ENCODE data around the gene NOX3. TPM values are rescaled to one million over a fixed set of nuclear protein-coding genes. Genes with fewer than 3 reads are reported as not detected.

Gene NOX3
- total and polyA plus RNA-seq, 2 of the 8 experiments (the other 6 are each of a cell fraction or from before 2014, with no cell fraction given): not detected

DNA sequence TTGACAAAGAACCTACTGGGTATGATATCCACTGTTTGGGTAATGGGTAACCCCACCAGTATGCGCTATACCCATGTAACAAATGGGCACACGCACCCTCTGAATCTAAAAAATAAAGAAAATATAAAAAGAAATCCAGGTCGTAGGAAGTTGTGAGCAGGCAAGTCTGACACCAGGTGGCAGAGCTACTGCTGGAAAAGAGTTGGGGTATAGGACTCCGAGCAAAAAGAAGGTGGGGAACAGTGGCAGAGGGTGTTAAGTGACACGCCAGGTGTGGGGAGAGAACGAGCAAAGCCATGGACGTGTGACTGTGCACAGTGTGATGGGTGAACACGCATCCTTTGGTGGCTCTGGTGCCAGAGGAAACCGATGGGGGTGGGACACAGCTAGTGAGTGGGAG lies 46.7 kb downstream of the NOX3 start:
- Histone ChIP-seq H2BK15ac (ENCODE audit: low read length) (no peak overlapping the region; the same call in 1 of the 2 replicates), H2AK5ac (ENCODE audit: low read depth, low read length) (no peak overlapping the region), H3K4ac (replicated peaks; ENCODE audit: insufficient read length, low read depth, low read length) (no peak overlapping the region), H4K8ac (ENCODE audit: extremely low read depth, insufficient read depth, low read length) (no peak overlapping the region), H3K14ac (ENCODE audit: insufficient read length) (no peak overlapping the region), H2BK12ac (ENCODE audit: low read depth, low read length) (no peak overlapping the region), H3K4me1 (replicated peaks in 1 of 4; ENCODE audit: control insufficient read depth in 3 of 4, insufficient read depth in 4 of 4, low read length in 3 of 4) (no peaks in the 10 kb centered on the region; a peak in 1 of 7 replicates), H3K4me2 (ENCODE audit: insufficient read depth in 1 of 2, low read depth in 2 of 2, low read length in 2 of 2) (no peak overlapping the region), H3K79me1 (ENCODE audit: low read depth, low read length) (no peaks in the 10 kb centered on the region), H2BK120ac (replicated peaks; ENCODE audit: low read depth, low read length) (no peak overlapping the region), H2AFZ (ENCODE audit: low read length) (peak overlapping the region; percentile 93; the same call in 1 of the 2 replicates), H2BK5ac (ENCODE audit: low read depth, low read length) (no peak overlapping the region), H3K27me3 (replicated peaks in 1 of 4; ENCODE audit: control insufficient read depth in 3 of 4, extremely low read depth in 1 of 4, insufficient read depth in 3 of 4, low read length in 3 of 4) (no peaks in the 10 kb centered on the region; a peak in 1 of 7 replicates), H3K18ac (ENCODE audit: extremely low read depth, low read length) (no peak overlapping the region), H3K23ac (ENCODE audit: insufficient read length) (no peak overlapping the region), H3K79me2 (ENCODE audit: control insufficient read depth in 1 of 2, insufficient read depth in 2 of 2, low read length in 2 of 2) (no peaks in the 10 kb centered on the region), H3K27ac (ENCODE audit: low read depth, low read length) (no peak overlapping the region), H3K36me3 (ENCODE audit: control insufficient read depth in 2 of 4, insufficient read depth in 4 of 4, low read length in 3 of 4) (no peaks in the 10 kb centered on the region), H4K5ac (ENCODE audit: insufficient read length, low read depth, low read length) (no peak overlapping the region), H3K4me3 (ENCODE audit: extremely low read depth in 1 of 4, insufficient read depth in 2 of 4, low read depth in 3 of 4, low read length in 4 of 4) (no peak overlapping the region), H3K23me2 (ENCODE audit: low read depth, low read length) (no peaks in the 10 kb centered on the region), H4K20me1 (replicated peaks in 1 of 2; ENCODE audit: control insufficient read depth in 1 of 2, insufficient read depth in 2 of 2, low read length in 2 of 2) (no peaks in the 10 kb centered on the region), H4K91ac (replicated peaks; ENCODE audit: insufficient read length, low read length) (no peak overlapping the region), H2BK20ac (ENCODE audit: low read length) (no peak overlapping the region), H3K56ac (replicated peaks; ENCODE audit: insufficient read length, low read depth, low read length) (no peak overlapping the region), H3K9ac (replicated peaks in 1 of 4; ENCODE audit: extremely low read depth in 1 of 4, low read depth in 3 of 4, low read length in 3 of 4) (no peak overlapping the region), H3K9me3 (ENCODE audit: insufficient read depth in 2 of 2, low read depth in 1 of 2, low read length in 1 of 2) (no peaks in the 10 kb centered on the region)
- TF ChIP-seq, protein P1, sequence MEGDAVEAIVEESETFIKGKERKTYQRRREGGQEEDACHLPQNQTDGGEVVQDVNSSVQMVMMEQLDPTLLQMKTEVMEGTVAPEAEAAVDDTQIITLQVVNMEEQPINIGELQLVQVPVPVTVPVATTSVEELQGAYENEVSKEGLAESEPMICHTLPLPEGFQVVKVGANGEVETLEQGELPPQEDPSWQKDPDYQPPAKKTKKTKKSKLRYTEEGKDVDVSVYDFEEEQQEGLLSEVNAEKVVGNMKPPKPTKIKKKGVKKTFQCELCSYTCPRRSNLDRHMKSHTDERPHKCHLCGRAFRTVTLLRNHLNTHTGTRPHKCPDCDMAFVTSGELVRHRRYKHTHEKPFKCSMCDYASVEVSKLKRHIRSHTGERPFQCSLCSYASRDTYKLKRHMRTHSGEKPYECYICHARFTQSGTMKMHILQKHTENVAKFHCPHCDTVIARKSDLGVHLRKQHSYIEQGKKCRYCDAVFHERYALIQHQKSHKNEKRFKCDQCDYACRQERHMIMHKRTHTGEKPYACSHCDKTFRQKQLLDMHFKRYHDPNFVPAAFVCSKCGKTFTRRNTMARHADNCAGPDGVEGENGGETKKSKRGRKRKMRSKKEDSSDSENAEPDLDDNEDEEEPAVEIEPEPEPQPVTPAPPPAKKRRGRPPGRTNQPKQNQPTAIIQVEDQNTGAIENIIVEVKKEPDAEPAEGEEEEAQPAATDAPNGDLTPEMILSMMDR (IDR thresholded peaks at IDR 0.05; ENCODE audit: control extremely low read depth in 1 of 3, insufficient read depth in 1 of 3, low read depth in 1 of 3, low read length in 3 of 3): peak; percentile 19 to 54 (median 46)
- TF ChIP-seq RAD21 (IDR thresholded peaks at IDR 0.05 in 1 of 2, conservative IDR thresholded peaks at IDR 0.05 in 1 of 2; ENCODE audit: low read depth in 2 of 2, low read length in 2 of 2) (peak; percentile 56 to 73), SP2 (IDR thresholded peaks at IDR 0.05; ENCODE audit: low read length) (no peak)
- DNase-seq (ENCODE audit: low read depth in 1 of 2, low spot score in 2 of 2) (no peak), FAIRE-seq (no peak)
- POLR2A ChIA-PET (ENCODE audit: partially characterized antibody): interaction anchor here (1.1 kb wide), 1 partner anchor 45 kb away, joined by 3 read pairs; no protein-coding TSS in a partner anchor
- CTCF ChIA-PET (ENCODE audit: partially characterized antibody): interaction anchor here (0.6 to 7.5 kb wide), 22 partner anchors 10 to 709 kb away, joined by 3 to 64 read pairs (median 4); no protein-coding TSS in a partner anchor
- 86% methylated on average over 9 of the region's 9 CpGs; no CpG with 5 or more reads in 1 of the 2 experiments for WGBS, 2 experiments (ENCODE audit: extremely low coverage in 1 of 2, insufficient coverage in 1 of 2, insufficient read length in 1 of 2, insufficient replicate concordance in 2 of 2, low coverage in 1 of 2, low lambda C conversion rate in 2 of 2, missing lambda C conversion rate in 1 of 2)
